HG03521 (cell line): ENCODE data around the gene TACC3.
A peak's percentile ranks its signal among the peaks of the same experiment; 100 is the strongest.

Source experiments
- ATAC-seq: cut with Tn5 transposase; IDR thresholded peaks from one replicate; pipeline ENCODE4 v1.9.1; 2021; ENCODE audit warnings: mild to moderate bottlenecking, moderate library complexity; ENCODE audit not compliant: unreplicated experiment

TACC3 gene

DNA sequence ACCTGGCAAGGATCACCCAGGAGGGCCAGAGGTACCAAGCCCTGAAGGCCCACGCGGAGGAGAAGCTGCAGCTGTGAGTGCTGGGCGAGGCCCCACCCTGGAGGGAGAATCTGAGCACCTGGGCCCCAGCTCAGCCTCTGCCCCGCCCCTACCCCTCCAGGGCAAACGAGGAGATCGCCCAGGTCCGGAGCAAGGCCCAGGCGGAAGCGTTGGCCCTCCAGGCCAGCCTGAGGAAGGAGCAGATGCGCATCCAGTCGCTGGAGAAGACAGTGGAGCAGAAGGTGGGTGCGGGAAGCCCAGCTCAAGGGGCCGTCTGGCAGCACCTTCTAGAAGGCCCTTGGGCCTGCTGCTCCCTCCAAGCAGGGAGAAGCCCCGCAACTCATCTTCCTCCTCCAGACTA lies 23.2 kb downstream of the TACC3 start:
- ATAC-seq: no peak

DNA sequence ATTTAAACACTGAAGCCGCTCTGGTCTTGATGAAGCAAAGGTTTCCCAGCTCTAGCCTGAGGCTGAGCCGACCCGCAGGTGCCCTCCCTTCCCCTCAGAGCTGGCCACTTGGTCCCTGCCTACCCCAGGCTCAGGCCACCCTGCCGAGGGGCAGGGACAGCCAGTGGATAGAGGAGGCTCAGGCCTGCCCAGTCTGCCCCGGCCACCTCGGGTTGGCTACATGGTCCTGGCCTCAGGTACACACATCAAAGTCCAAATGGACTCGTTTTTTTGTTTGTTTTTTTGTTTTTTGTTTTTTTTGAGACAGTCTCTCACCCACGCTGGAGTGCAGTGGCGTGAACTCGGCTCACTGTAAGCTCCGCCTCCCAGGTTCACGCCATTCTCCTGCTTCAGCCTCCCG lies 23.8 kb downstream of the TACC3 start:
- no peak for ATAC-seq

DNA sequence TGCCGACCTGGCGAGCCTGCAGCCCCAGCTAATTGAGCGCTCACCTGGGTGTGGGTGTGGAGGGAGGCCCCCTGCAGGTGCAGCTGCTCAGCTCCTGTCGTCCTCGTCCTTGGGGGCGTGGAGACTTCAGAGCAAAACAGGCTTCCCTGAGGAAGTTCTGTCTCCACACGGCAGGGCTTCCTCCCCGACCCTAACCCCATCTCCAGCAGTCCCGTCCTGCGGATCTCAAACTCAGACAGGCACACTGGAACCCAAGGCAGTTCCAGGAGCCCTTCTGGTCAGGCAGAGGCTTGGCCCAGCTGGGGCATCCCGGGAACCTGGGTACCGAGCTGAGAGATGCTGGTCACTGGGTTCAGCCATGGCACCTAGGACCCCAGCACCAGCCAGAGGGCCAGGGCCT lies 24.4 kb downstream of the TACC3 start:
- ATAC-seq: no peak

- ATAC-seq: peak; percentile 66
These were observed 25.0 kb downstream of the TACC3 start for GRCh38 chr4:1746265-1746691.

- no peak for ATAC-seq
These were observed 25.7 kb downstream of the TACC3 start for GRCh38 chr4:1746919-1747602.

GRCh38 chr4:1747603-1747967 lies 26.3 kb downstream of the TACC3 start:
- ATAC-seq: no peak

- ATAC-seq: no peak
These were observed 27.2 kb downstream of the TACC3 start for GRCh38 chr4:1748465-1748995.

- no peak for ATAC-seq
These were observed 28.0 kb downstream of the TACC3 start for GRCh38 chr4:1749370-1749769.

GRCh38 chr4:1749826-1750225 lies 28.5 kb downstream of the TACC3 start:
- ATAC-seq: no peak

DNA sequence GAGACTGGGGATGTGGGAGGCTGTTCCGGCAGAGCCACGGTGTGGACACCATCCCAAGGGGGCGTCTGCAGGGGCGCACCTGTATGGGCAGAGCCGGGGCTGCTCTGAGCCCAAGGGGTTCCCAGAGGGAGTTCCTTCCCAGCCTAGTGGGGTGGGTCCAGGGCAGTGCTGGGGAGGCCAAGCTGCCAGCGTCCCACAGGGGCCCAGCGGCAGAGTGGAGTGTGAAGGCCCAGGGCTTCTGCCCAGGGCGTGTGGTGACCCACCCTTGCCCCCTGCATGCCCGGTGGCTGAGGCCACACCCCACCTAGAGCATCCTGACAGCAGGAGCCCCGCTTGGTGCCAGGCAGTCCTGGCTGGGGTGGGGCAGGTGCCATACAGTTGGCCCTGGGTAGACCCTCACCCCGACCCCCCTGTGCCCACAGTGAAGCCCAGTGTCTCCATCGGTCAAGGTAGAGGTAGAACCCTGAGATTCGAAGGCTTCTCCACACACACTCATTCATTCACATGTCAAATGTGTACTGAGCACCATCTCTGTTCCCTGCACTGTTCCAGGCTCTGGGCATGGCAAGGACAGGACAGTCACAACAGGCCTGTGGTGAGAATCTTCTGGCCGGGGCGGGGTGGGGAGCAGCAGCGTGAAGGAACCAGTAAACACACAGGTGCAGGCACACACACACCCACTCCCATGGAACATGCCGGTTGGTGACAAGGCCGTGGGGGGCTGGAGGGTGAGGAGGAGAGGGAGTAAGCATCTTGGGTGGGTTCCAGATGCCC lies 29.2 kb downstream of the TACC3 start:
- no peak for ATAC-seq

- ATAC-seq: no peak
These were observed 30.0 kb downstream of the TACC3 start for GRCh38 chr4:1751155-1751918.

- ATAC-seq: no peak
These were observed 30.6 kb downstream of the TACC3 start for GRCh38 chr4:1751919-1752283.

GRCh38 chr4:1752284-1753041 lies 31.1 kb downstream of the TACC3 start:
- ATAC-seq: no peak

DNA sequence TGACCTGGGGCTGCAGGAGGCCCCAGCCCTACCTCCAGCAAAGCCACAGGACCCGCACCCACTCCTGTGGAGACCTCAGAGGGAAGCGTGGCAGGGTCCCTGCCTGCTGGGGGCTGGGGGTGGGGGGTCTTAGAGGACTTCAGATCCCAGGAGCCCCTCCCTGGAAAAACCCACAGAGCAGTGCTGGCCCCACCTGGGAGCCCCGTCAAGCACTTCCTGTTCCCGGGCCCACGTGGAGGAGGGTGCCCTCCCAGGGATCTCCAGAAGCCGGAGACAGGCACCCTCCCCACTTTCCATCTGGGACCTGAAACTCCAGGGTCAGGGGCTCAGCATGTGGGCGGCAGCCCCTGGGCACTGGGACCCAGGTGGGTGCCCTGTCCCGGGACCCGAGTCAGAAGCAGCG lies 32.0 kb downstream of the TACC3 start:
- no peak for ATAC-seq

DNA sequence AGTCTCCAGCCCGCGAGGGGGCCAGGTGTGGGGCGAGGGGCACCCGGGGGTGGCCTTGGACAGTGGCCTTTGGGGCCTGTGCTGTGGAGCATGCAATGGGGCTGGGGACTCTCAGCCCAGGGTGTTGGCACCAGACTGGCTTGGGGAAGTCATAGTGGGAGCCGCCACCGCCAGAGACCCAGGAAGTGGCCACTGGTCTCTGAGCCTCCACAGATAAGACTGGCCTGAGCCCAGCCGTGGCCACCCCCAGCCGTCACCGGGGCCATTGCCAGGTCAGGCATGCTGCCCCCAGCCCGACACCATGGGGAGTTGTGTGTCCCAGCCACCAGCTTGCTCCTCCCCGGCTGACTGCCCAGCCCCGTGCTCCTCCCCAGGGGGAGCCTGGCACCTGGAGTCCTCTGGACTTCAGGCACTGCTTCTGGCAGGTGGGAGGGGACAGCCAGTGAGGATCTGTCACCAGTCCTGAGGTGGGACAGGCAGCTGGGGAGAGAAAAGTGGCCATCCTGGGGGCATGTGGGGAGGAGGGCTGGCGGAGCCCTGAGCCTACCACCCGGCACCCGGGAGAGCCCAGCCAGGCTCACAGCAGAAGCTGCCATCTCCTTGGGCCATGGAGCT lies 32.5 kb downstream of the TACC3 start:
- no peak for ATAC-seq

DNA sequence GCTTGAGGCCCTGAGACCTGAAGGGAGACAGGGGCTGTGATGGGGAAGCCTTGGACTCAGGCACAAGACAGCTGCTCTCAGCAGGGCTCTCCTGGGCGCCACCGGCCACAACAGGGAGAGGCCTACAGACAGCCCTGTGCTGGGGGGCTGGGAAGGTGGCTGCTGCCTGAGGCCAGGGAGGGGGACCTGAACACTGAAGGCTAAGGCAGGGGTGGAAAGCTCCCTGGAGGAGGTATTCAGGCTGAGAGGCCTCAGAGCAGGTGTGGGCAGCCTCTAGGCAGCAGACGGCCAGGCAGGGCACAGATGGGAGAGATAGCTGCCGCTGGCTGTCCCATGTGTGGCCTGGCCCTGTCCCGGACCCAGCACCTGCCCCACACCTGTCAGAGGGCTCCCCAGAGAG lies 33.0 kb downstream of the TACC3 start:
- no peak for ATAC-seq

- ATAC-seq: no peak
These were observed 34.0 kb downstream of the TACC3 start for GRCh38 chr4:1755297-1755696.

DNA sequence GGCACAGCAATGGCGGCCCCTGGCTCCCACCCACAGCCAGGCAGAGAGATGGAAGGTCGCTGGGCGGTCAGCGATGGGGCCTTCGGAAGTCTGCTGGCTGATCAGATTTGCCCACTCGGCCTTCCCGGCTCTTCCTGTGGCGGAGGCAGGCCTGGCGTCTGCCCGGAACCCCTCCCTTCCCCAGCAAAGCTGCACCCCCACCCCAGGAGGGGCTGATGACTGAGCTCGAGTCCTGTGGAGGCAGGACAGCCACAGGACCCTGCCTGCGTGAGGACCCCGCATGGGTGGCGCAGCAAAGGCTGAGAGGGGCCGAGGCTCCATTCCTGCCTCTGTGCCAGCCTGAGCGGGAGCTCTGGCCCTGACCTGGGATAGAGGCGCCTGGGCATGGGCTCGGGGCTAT lies 34.8 kb downstream of the TACC3 start:
- no peak for ATAC-seq

DNA sequence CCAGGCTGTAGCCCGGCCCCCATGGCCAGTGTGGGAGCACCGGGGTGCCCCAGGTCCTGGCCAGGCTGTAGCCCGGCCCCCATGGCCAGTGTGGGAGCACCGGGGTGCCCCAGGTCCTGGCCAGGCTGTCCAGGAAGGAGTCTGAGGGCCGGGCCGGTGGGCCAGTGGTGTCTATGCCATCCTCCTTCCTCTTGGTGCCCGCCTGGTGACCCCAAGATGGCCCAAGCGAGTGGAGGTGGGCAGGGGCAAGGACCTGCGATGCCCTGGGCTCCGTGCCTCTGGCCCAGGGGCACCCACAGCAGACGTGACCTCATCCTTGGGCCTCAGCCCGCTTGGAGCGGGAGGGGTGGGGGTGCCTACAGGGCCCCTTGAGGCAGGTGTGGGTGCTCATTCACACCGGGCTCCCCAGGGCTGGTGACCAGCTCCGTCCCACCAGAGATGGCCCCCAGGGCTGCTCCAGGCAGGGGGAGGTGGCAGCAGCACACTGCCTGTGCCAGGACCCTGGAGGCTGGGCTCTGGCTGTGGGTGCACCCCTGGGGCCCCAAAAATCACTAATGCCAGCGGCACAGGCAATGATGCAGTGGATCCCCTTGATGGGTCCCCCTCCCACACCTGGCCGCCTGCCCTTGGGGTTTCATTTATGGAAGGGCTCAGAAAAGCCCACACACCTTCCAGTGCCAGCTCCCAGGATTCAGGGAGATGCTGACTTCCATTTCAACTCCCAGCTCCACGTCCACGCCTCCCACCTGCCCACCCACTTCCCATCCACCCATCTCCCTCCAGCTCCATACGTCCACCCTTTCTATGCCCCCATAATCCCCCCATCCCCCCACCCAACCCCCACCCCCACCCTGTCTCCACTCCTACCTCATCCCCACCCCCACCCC lies 35.8 kb downstream of the TACC3 start:
- ATAC-seq: no peak

DNA sequence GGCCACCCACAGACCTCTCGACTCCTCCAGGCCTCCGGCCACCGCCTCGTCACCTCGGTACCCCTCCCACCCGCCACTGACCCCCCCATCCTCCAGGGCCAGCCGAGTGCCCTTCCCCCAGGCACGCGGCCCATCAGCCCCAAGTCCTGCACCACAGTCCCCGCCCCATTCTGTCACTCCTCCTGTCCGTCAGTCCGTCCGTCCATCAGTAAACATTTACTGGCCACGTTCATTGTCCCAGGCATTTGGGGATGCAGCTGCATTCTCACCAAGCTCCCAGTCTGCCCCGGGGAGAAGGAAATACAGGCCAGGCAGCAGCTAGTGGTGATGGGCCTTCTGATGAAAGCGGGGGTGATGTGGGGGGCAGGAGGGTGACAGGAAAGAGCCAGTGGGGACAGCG lies 36.5 kb downstream of the TACC3 start:
- no peak for ATAC-seq
